Thoracic aorta (tissue), 2 donors: ENCODE data around the gene KMT2E. TPM values are rescaled to one million over a fixed set of nuclear protein-coding genes. Genes with fewer than 3 reads are reported as not detected.

Source experiments
- ATAC-seq: fragments of 150-250 bp; one replicate; pipeline ENCODE4 v1.8.0; 2017; ENCODE audit warnings: low read depth; ENCODE audit not compliant: insufficient number of reproducible peaks, low FRiP score
- DNase-seq: peaks from one replicate; pipeline ENCODE4 v3.0.0-alpha.2; 2020; ENCODE audit warnings: low spot score
- H3K27ac ChIP-seq, 2 donors: fragments of 200-600 bp; sonication (generic); 1 replicate in 1 of 2; 2 replicates in 1 of 2; pipeline ENCODE4 v1.5.1; 2016; ENCODE audit warnings: mild to moderate bottlenecking in 2 of 2, moderate library complexity in 2 of 2
- H3K27me3 ChIP-seq: fragments of 200-600 bp; sonication (generic); replicated peaks from 2 replicates; pipeline ENCODE4 v1.6.0; 2016; ENCODE audit warnings: mild to moderate bottlenecking; ENCODE audit not compliant: insufficient read depth
- H3K36me3 ChIP-seq: fragments of 200-600 bp; sonication (generic); one replicate; pipeline ENCODE4 v1.5.1; 2016
- H3K4me1 ChIP-seq, 2 donors: fragments of 200-600 bp; sonication (generic); 1 replicate in 1 of 2; 2 replicates in 1 of 2; pipeline versions ENCODE4 v1.5.1 to v1.6.0; 2016; ENCODE audit warnings: low read depth in 2 of 2, mild to moderate bottlenecking in 1 of 2; ENCODE audit not compliant: control insufficient read depth in 1 of 2
- H3K4me3 ChIP-seq: fragments of 200-600 bp; sonication (generic); 2 replicates; pipeline ENCODE4 v1.5.1; 2016; ENCODE audit warnings: mild to moderate bottlenecking
- H3K9me3 ChIP-seq: fragments of 200-600 bp; sonication (generic); 2 replicates; pipeline ENCODE4 v1.5.1; 2016
- total RNA-seq, 2 donors: library from RNA; depleted of rRNA; stranded (reverse); fragments of >200 nt; gene quantifications; one replicate each; pipeline versions ENCODE4 v1.1.0 to v1.2.3, GENCODE V29; 2016
- TF ChIP-seq, protein P1 (sequence below): fragments of 200-600 bp; sonication (generic); IDR thresholded peaks from one replicate; pipeline ENCODE4 v1.5.1; 2019; ENCODE audit warnings: antibody characterized with exemption

Gene KMT2E
- total RNA-seq, 2 donors from 2014 or later, result 139 to 140 TPM

DNA sequence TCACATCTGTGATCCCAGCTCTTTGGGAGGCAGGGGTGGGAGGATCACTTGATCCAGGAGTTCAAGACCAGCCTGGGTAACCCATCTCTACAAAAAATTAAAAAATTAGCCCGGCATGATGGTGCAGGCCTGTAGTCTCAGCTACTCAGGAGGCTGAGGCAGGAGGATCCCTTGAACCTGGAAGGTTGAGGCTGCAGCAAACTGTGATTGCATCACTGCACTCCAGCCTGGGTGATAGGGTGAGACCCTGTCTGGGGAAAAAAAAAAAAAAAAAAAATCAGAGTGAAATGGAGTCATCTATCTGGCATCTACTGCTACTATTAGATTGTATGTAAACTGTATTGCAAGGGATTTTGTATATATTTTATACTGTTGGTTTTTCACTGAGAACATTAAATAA lies 59.1 kb downstream of the KMT2E start:
- no peak for DNase-seq
- H3K4me1 ChIP-seq, result no peaks in the 10 kb centered on the region
- H3K27me3 ChIP-seq, result no peaks in the 10 kb centered on the region
- TF ChIP-seq, protein P1, sequence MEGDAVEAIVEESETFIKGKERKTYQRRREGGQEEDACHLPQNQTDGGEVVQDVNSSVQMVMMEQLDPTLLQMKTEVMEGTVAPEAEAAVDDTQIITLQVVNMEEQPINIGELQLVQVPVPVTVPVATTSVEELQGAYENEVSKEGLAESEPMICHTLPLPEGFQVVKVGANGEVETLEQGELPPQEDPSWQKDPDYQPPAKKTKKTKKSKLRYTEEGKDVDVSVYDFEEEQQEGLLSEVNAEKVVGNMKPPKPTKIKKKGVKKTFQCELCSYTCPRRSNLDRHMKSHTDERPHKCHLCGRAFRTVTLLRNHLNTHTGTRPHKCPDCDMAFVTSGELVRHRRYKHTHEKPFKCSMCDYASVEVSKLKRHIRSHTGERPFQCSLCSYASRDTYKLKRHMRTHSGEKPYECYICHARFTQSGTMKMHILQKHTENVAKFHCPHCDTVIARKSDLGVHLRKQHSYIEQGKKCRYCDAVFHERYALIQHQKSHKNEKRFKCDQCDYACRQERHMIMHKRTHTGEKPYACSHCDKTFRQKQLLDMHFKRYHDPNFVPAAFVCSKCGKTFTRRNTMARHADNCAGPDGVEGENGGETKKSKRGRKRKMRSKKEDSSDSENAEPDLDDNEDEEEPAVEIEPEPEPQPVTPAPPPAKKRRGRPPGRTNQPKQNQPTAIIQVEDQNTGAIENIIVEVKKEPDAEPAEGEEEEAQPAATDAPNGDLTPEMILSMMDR, result no peak
- no peak overlapping the region for H3K4me3 ChIP-seq
- no peak for ATAC-seq
- no peak overlapping the region for H3K27ac ChIP-seq
- no peaks in the 10 kb centered on the region for H3K9me3 ChIP-seq
- peaks cover 47% of the 10 kb centered on the region for H3K36me3 ChIP-seq

DNA sequence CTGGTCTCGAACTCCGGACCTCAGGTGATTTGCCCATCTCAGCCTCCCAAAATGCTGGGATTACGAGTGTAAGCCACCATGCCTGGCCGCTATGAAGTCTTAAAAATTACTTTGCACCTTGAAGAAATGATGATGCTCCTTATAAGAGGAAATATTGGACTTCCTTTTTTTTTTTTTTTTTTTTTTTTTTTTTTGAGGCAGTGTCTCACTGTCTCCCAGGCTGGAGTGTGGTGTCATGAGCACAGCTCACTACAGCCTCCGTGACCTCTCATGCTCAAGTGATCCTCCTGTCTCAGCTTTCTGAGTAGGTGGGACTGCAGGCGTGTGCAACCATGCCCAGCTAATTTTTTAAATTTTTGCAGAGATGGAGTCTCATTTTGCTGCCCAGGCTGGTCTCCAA lies 65.3 kb downstream of the KMT2E start:
- no peak for ATAC-seq
- TF ChIP-seq, protein P1, result no peak

DNA sequence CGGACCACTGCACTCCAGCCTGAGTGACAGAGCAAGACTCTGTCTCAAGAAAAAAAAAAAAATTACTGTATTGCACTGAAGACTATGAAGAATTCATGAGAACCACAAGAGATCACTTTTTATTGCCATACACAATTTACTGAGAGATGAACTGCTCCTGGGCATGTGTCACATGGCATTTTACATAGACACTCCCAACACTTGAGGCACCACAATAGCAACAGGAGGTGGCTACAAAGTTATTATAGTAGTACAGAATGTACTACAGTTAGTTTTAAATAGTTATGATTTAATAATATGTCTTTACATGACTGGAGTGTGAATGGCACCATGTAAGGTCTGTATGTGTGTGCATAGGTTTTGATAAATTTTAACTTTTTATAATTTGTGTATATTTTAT lies 70.6 kb downstream of the KMT2E start:
- TF ChIP-seq, protein P1, result no peak
- Histone ChIP-seq H3K27me3 (no peaks in the 10 kb centered on the region), H3K27ac (no peak overlapping the region), H3K4me3 (no peak overlapping the region), H3K9me3 (no peaks in the 10 kb centered on the region), H3K4me1 (peaks cover 0 to 9% of the 10 kb centered on the region in 2 donors), H3K36me3 (peaks cover 34% of the 10 kb centered on the region)
- ATAC-seq, result no peak
- no peak for DNase-seq

More for the DNA sequence above, 65.3 kb downstream of the KMT2E start:
- Histone ChIP-seq H3K27me3 (no peaks in the 10 kb centered on the region), H3K4me3 (no peak overlapping the region), H3K4me1 (no peaks in the 10 kb centered on the region), H3K36me3 (peaks cover 50% of the 10 kb centered on the region), H3K27ac (no peak overlapping the region), H3K9me3 (no peaks in the 10 kb centered on the region)
- no peak for DNase-seq

DNA sequence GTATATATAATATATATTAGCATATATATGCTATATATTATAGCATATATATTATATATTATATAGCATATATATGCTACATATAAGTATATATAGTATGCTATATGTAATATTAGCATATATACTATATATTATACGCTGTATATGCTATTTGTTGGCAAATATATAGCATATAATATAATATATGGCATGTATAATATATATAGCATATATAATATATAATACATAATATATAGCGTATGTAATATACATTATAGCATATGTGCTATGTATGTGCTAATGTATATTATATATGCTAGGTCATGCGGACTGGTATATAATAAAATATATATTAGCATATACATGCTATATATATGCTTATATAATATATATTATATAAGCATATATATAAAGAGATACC lies 72.8 kb downstream of the KMT2E start:
- ATAC-seq (no peak), DNase-seq (no peak)
- Histone ChIP-seq H3K36me3 (peaks cover 43% of the 10 kb centered on the region), H3K4me3 (no peak overlapping the region), H3K9me3 (no peaks in the 10 kb centered on the region), H3K27me3 (no peaks in the 10 kb centered on the region), H3K27ac (no peak overlapping the region), H3K4me1 (peaks cover 0 to 9% of the 10 kb centered on the region in 2 donors)
- TF ChIP-seq, protein P1, result no peak

DNA sequence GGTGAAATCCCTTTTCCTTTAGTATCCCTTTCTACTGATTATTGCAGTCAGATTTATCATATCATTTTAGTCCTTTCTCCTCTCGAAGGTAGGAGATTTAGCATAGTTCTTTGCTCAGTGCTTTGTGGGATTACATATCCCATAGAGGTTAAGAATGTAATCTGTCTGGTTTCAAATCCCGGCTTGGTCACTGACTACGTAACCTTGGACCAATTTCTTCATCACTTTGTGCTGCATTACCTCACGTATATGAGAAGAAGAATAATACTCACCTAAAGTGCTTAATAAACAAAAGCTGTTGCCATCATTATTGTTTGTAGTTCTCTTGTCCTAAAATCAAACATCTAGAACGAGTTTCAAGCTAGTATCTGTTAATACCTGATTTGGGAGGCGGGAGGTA lies 74.0 kb downstream of the KMT2E start:
- TF ChIP-seq, protein P1, result no peak
- no peaks in the 10 kb centered on the region for H3K27me3 ChIP-seq
- no peak overlapping the region for H3K27ac ChIP-seq
- peaks cover 43% of the 10 kb centered on the region for H3K36me3 ChIP-seq
- DNase-seq, result no peak
- no peaks in the 10 kb centered on the region for H3K9me3 ChIP-seq
- no peak for ATAC-seq
- H3K4me3 ChIP-seq, result no peak overlapping the region
- peaks cover 0 to 9% of the 10 kb centered on the region in 2 donors for H3K4me1 ChIP-seq
